GM19099 (cell line): Measurements from ENCODE around the gene RAB9B.

Experiments used
- POLR2A ChIP-seq: IDR thresholded peaks from 3 replicates; pipeline ENCODE4 v1.6.1; 2011; ENCODE audit warnings: low read depth; ENCODE audit not compliant: insufficient read length; ENCODE audit errors: extremely low read depth

Gene RAB9B

DNA sequence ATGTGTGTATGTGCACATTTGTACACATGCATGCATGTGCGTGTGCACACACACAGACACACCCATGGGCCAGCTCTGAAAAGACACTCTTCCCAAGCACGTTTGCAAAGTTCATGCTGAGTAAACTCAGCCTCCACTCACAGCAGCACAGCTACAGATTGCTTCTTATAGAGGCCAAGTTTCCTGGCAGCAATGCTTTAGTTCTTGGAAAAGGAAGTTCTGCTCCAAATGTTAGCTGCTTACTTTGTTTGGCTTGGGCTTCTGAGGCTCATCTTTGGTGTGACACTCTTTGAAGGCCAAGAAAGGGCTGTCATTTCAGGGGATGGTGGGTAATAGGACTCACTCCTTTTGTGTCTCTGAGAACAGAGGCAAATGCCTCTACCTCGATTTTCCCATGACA is 48.9 kb downstream of the RAB9B start:
- no peak for TF ChIP-seq POLR2A

DNA sequence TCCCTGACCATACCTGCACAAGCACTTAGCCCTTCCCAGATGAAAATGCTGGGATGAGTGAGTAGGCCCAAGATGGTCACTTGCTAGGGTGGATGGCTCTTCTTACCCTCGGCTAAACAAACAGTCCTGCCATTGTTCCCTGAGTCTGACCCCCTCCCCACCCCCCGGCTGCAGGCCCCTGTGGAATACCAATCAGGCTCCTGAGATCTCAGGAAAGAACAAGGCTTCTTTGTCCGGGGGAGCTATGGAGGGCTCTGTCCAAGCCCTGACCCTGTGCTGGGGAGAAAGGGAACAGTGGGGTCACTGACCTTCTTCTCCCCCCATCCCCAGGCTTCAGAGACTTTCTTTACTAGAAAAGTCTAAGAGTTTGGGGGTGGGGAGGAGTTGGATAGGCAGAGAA is 49.4 kb downstream of the RAB9B start:
- no peak for TF ChIP-seq POLR2A

DNA sequence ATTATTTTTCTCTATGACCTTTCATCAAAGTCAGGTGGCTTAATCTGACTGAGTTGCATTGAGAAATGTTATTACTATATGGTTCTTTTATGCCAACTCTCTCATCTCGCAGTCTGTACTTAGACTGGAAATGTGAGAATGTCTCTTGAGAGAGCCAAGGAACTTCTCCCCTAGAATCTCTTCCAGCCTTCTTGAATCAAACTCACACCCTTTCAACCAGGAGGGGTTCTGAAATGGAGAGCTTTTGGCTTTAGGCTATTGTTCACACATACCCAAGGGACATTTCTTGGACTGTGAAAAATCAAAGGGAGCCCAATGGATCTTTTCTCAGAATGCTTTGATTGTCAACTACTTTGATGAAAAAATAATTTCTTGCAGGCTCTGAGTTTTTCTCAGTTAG is 50.4 kb downstream of the RAB9B start:
- no peak for TF ChIP-seq POLR2A

DNA sequence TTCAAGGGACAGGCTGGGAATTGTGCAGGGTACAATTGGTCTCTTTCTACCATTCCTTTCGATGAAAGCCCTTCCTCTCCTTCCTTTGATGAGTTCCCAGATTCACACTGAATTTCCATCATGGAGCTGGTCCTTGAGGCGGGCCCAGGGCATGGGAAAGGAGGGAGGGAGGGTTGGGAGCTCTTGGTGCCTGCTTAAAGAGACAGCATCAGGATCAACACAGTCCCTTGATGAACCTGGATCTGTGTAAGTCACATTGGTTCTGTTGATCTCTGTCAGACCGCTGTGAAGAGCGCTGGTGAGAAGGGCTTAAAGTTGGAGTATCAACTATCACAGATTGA is 51.0 kb downstream of the RAB9B start:
- TF ChIP-seq POLR2A = no peak

DNA sequence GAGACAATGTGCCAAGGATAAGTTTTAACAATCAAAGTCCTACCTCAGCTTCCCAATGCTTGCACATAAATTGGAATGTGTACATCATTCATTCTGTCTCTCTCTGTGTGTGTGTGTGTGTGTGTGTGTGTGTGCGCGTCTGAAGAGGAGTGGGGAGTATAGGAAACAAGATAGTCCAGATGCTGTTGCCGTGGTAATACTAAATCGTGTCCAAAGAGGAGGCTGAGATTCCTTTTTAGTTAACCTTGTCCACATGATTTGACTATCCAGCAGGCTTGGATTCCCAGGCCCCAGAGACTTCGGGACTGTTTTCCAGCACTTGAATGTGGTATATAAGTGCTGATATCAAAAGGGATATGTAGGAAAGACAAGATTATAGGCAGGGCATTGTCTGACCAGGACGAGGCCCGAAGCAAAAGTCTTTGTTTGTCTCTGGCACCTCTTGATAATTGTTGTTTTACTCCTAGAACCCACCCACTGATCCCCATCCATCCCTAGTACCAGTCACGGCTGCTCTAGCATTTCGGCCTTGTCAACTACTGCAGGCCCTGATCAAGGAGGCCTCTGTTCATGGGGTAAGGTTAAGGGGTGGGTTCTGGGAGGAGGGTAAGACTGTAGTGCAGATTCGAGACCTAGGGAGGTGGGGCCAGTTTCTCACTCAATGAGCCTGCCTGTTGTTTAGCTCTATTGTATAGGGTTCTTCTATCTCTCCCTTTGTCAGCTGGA is 51.6 kb downstream of the RAB9B start:
- no peak for TF ChIP-seq POLR2A

DNA sequence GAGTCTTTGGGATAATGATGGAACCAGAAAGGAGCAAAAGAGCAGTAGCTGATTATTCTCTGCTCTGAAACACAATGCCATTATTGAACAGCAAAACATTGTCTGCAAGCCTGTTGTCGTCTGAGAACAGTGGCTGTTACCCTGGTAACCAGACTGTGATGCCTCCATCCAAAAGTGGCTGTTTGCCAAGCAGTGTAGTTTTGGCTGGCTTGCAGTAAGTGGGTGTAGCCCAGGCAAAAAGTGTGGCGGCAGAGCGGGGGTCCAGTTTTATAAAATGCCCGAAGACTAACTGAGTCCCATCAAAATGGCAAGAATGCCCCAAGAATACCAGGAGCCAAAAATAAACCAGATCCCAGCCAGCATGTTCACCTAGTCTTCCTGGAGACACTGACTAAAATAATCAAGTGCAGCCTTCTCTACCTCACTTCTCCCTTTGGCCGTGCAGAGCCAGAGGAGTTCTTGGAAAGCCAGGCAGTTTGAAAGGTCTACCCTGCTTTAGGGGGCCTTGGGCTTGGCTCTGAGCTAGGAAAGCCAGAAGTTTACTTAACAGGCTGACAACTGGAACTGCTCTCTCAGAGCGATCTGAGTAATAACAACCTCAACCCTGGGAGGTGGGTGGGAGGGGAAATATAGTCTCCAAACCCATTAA is 52.8 kb downstream of the RAB9B start:
- TF ChIP-seq POLR2A = no peak

DNA sequence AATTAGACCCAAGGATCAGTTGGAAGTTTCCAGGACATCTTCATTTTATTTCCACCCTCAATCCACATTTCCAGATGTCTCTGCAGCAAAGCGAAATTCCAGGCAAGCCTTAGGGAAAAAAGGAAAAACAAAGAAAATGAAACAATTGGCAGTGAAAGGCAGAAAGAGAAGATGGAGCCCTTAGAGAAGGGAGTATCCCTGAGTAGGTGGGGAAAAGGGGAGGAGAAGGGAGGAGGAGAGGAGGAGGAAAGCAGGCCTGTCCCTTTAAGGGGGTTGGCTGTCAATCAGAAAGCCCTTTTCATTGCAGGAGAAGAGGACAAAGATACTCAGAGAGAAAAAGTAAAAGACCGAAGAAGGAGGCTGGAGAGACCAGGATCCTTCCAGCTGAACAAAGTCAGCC is 55.5 kb downstream of the RAB9B start, which contains the start of gene PLP1:
TSS of gene PLP1 (plus strand) at position 295 of the 400 bp plus-strand sequence. CDS start 156 bp downstream, outside the sequence.
- no peak for TF ChIP-seq POLR2A

DNA sequence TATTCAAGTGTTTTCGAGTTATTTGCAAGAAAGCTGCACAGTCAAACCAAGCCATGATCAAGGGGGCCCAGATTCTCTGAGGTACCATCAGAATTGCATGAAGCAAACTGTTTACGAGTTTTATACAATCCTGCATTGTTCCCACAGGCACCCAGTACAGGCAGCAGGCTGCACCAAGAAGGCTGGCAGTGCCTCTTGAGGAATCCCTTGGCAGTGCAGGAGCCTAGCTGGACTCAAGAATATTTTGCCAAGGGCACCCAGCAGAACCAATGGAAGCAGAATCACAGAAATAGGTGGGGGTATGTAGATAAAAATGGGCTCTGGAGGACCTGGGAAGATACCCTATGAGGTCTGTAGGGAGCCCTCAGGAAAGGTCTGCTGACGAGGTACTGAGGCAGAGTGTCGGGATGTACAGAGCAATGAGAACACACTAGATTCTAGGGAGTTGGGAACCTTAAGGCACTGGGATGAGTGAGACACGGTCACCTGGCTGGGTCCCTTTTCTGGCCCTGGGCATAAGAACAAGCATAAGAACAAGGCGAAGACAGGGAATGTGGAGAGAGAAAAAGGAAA is 57.9 kb downstream of the RAB9B start:
- no peak for TF ChIP-seq POLR2A

DNA sequence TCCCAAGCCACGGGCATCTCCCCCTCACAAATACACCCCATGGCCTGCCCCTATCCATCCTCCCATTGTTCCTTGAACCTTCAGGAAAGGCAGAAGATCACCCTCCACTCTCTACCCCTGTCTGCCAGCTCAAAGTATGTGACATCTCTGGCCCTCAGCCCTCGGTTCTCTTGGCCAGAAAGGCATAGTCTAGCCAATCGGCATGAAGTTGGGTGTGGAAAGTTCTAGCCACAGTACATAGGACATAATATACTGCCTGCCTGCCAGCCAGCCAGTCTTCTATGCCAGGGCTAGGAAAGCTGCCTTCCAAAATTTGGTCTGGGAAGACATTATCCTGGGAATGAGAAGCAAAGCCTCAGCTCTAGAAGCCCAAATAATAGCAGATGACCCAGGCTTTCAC is 58.6 kb downstream of the RAB9B start:
- TF ChIP-seq POLR2A = no peak
